ENCODE results near the gene HBD.

DNA sequence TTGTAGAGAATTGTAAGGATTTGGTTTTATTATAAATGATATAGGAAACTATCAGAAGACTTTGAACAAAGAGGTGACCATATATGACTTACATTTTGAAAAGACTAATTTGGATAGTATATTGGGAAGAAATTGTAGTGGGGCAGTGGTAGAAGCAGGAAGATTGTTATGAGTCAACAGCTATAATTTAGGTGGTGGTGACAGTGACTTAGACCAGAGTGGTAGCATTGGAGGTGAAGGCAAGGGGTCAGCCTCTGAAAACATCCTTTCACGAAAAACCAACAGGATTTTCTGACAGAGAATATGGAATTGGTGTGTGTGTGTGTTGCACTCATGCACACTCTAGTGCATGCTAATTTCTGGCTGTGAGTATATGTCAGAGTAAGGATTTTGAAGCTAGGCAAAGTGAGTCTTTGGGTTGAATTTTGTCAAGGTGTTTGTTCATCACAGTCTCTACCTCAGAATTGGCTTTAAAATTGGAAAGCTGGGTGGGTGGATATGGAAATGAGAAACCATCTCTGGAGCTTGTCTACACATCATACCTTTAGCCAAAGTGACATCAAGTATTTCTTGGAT is 43.6 kb upstream of the HBD start:
- TF ChIP-seq, protein P1, sequence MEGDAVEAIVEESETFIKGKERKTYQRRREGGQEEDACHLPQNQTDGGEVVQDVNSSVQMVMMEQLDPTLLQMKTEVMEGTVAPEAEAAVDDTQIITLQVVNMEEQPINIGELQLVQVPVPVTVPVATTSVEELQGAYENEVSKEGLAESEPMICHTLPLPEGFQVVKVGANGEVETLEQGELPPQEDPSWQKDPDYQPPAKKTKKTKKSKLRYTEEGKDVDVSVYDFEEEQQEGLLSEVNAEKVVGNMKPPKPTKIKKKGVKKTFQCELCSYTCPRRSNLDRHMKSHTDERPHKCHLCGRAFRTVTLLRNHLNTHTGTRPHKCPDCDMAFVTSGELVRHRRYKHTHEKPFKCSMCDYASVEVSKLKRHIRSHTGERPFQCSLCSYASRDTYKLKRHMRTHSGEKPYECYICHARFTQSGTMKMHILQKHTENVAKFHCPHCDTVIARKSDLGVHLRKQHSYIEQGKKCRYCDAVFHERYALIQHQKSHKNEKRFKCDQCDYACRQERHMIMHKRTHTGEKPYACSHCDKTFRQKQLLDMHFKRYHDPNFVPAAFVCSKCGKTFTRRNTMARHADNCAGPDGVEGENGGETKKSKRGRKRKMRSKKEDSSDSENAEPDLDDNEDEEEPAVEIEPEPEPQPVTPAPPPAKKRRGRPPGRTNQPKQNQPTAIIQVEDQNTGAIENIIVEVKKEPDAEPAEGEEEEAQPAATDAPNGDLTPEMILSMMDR (IDR thresholded peaks at IDR 0.05; ENCODE audit: low read depth, low read length): no peak
- TF ChIP-seq MYC (IDR thresholded peaks at IDR 0.05; ENCODE audit: low read depth, low read length): no peak
